ENCODE results near the gene HAND1. TPM values are rescaled to one million over a fixed set of nuclear protein-coding genes. Genes with fewer than 3 reads are reported as not detected.

The HAND1 gene
- total RNA-seq, 4 donors from 2014 or later = not detected

DNA sequence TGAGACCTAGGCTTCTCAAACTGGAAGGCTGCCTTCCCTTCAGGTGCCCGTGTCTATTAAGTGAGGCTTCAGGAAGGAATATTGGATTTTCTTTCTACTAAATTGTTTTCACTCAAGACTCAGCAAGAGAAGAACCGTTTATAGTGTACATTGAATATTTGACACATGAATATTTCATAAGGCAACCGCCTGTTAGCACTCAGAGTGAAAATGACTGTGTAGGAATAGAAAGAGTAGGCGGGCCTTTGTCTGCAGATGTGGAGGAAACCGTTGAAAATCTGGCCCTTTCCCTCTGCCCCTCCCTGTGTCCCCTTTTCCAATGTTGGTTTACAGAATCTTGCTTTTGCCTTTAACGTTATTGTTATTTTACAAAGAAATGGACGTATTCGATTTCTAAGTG lies 26.1 kb downstream of the HAND1 start:
- no peak for TF ChIP-seq CTCF (IDR thresholded peaks at IDR 0.05; ENCODE audit: low read depth)

DNA sequence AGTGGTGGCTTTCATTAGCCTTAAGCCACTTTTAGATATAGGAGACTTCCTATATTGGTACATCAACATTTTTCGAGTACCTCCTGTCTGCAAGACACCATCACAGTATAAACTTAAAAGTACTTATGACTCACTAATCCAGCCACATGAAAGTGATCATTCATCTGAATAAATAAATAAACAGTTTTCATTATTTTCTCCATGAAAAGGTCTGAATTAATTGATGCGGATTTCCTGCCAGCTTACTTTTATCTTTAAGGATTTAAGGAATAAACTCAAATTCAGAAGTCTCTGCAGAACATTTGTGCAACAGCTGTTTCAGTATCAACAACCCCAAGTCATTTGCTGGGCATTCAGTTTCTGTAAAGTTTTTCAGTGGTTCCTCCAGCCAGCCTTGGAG lies 28.2 kb downstream of the HAND1 start:
- TF ChIP-seq CTCF (IDR thresholded peaks at IDR 0.05; ENCODE audit: low read depth) = no peak

DNA sequence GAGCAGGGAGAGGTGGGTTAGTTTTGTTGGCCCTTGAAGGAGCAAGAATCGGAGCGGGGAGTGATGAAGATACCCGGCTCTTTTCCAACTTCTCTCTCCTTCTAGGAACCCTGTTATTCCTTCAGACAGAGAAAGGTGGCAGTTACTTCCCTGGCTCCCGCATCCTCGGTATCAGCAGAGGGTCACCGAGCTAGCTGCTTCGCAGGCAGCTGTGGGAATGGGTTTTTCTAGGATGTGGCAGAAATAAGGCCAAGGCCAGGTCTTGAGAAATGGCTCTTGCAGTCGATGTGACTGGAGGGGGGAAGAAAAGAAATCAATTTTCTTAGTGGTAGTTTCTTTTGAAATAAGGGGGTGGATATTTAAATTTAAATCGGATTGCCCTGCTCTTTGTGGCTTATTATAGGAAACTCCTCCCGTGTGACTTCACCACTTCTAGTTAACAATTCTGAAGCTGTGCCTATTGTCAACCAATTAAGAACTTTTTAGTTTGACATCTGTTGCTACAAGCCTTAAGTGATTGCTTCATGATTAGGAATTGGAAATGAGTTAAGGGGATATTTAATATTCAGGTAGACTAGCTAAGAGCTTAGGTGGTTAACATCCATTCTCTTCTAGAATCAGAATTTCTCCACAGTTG lies 30.8 kb downstream of the HAND1 start:
- TF ChIP-seq CTCF (IDR thresholded peaks at IDR 0.05; ENCODE audit: low read depth) = no peak

- TF ChIP-seq CTCF (IDR thresholded peaks at IDR 0.05; ENCODE audit: low read depth) = no peak
Measured at GRCh38 chr5:154446195-154447088, 31.6 kb downstream of the HAND1 start.

DNA sequence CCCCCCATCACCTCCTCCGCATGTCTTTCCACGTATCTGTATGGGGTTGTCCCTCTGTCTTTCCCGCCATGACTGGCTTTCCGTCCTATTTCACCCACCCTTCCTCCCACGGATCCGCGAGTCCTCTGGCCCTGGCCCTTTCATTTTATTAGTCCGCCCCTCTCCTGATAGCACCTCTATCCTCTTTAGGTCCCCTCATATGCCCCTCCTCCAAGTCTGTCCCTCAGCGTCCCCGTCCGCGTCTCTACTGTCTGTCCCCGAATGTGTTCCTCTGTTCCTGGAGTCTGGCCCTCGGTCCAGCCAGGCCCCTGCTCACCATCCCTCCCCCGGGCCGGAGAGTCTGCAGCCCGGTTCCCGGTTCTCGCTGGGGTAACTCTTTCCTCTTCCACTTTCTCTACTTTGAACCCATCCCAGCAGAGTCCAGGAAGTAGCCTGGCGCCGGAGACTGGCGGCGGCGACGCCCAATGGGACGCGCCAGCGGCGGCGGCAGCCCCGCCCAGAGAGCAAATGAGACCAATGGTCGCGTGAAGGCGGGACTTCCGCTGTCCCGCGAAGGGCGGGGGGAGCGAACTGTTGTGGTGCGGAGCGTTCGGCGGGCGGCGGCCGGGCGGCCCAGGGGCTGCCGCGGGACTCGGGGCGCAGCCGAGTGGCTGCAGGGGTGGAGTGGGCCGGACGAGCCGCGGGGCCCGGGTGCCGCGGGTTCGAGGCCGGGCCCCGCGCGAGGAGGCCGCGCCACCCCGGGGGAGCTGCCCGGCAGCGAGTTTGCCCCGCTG lies 32.4 kb downstream of the HAND1 start, which contains the start of gene SAP30L:
SAP30L (plus strand) TSS at position 576 of the 773 bp plus-strand sequence. CDS start 608 bp downstream, outside the sequence.
- no peak for TF ChIP-seq CTCF (IDR thresholded peaks at IDR 0.05; ENCODE audit: low read depth)

GRCh38 chr5:154444556-154445421 lies 33.2 kb downstream of the HAND1 start:
- TF ChIP-seq CTCF (IDR thresholded peaks at IDR 0.05; ENCODE audit: low read depth) = no peak
